Measurements from ENCODE around the gene FBXL13.

Gene FBXL13

DNA sequence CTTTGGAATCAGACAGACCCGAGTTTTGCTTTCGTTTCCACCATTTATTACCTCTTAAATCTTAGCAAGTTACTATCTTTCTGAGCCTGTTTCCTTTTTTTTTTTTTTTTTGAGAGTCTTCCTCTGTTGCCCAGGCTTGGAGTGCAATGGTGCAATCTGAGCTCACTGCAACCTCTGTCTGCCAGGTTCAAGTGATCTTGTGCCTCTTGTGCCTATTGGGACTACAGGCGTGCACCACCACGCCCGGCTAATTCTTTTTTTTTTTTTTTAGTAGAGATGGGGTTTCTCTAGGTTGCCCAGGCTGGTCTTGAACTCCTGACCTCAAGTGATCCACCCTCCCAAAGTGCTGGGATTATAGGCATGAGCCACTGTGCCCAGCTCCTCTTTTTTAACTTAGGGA, 241.3 kb downstream of the FBXL13 start:
- TF ChIP-seq CTCF (IDR thresholded peaks at IDR 0.05): no peak
- Histone ChIP-seq H3K4me3 (ENCODE audit: low read depth in 1 of 2, low read length in 1 of 2) (no peak overlapping the region), H3K27ac (no peak overlapping the region), H3K4me1 (ENCODE audit: control insufficient read depth in 1 of 2, insufficient read depth in 1 of 2, low read depth in 1 of 2, low read length in 1 of 2) (no peaks in the 10 kb centered on the region), H3K36me3 (peaks cover 4% of the 10 kb centered on the region), H3K9me3 (no peaks in the 10 kb centered on the region), H3K27me3 (no peaks in the 10 kb centered on the region)

GRCh38 chr7:102832674-102833073, 241.9 kb downstream of the FBXL13 start:
- Histone ChIP-seq H3K4me1 (ENCODE audit: control insufficient read depth in 1 of 2, insufficient read depth in 1 of 2, low read depth in 1 of 2, low read length in 1 of 2) (no peaks in the 10 kb centered on the region), H3K27me3 (no peaks in the 10 kb centered on the region), H3K36me3 (peaks cover 4% of the 10 kb centered on the region), H3K9me3 (no peaks in the 10 kb centered on the region), H3K4me3 (ENCODE audit: low read depth in 1 of 2, low read length in 1 of 2) (no peak overlapping the region), H3K27ac (no peak overlapping the region)
- no peak for TF ChIP-seq CTCF (IDR thresholded peaks at IDR 0.05)

DNA sequence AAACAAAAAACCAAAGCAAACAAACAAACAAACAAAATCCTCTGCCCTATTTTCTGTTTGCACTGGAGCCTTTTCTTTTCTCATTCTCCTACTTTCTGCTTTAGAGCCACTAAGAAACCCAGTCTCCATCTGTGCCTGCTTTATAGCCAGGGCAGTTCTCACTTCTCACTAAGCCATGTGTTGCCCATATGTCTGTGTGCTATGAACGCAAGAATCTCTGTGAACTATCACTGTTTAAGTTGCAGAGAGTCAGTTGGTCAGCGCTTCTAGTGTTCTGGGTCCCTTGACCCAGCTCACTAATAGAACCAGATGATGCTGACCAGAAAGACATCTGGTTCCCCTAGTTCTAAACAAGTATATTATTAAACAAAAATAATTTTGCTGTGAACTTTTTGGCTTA, 244.4 kb downstream of the FBXL13 start:
- no peak overlapping the region for H3K4me3 ChIP-seq (ENCODE audit: low read depth in 1 of 2, low read length in 1 of 2)
- TF ChIP-seq CTCF (IDR thresholded peaks at IDR 0.05): no peak

GRCh38 chr7:102829075-102829474, 245.5 kb downstream of the FBXL13 start:
- TF ChIP-seq CTCF (IDR thresholded peaks at IDR 0.05): no peak
- H3K9me3 ChIP-seq: no peaks in the 10 kb centered on the region

More for the DNA sequence above, 244.4 kb downstream of the FBXL13 start:
- H3K4me1 ChIP-seq (ENCODE audit: control insufficient read depth in 1 of 2, insufficient read depth in 1 of 2, low read depth in 1 of 2, low read length in 1 of 2): no peaks in the 10 kb centered on the region
- H3K27ac ChIP-seq: no peak overlapping the region
- no peaks in the 10 kb centered on the region for H3K27me3 ChIP-seq
- H3K9me3 ChIP-seq: no peaks in the 10 kb centered on the region
- H3K36me3 ChIP-seq: peaks cover 4% of the 10 kb centered on the region

DNA sequence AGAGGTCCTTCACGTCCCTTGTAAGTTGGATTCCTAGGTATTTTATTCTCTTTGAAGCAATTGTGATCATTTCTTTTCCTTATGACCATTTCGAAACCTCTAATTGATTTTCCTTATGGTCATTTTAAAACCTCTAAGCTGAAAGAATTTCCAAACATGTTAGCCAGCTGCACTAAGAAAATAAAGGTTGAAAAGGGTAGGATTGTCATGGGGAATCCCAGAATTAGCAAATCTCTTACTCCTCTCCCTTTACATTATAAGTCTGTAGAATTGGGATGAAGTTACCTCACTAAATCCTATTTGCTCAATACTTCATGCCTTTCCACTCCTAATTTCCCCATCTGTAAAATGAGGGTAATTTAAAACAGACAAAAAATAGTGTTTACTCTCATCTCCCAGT, 246.3 kb downstream of the FBXL13 start:
- Histone ChIP-seq H3K4me3 (ENCODE audit: low read depth in 1 of 2, low read length in 1 of 2) (no peak overlapping the region), H3K9me3 (no peaks in the 10 kb centered on the region), H3K36me3 (peaks cover 4% of the 10 kb centered on the region), H3K27ac (no peak overlapping the region), H3K4me1 (ENCODE audit: control insufficient read depth in 1 of 2, insufficient read depth in 1 of 2, low read depth in 1 of 2, low read length in 1 of 2) (no peaks in the 10 kb centered on the region), H3K27me3 (no peaks in the 10 kb centered on the region)
- no peak for TF ChIP-seq CTCF (IDR thresholded peaks at IDR 0.05)

More at GRCh38 chr7:102829075-102829474, 245.5 kb downstream of the FBXL13 start:
- Histone ChIP-seq H3K27ac (no peak overlapping the region), H3K36me3 (peaks cover 4% of the 10 kb centered on the region), H3K4me3 (ENCODE audit: low read depth in 1 of 2, low read length in 1 of 2) (no peak overlapping the region), H3K27me3 (no peaks in the 10 kb centered on the region), H3K4me1 (ENCODE audit: control insufficient read depth in 1 of 2, insufficient read depth in 1 of 2, low read depth in 1 of 2, low read length in 1 of 2) (no peaks in the 10 kb centered on the region)
